GM12891 (cell line): ENCODE data around the gene RPS25.
"Not testable (repeated sequence)": the region's sequence is repeated elsewhere in the genome, so short reads cannot be mapped to it uniquely, and the experiment has no call there.

Experiments used
- DNase-seq: peaks from one replicate; pipeline ENCODE4 v3.0.0; 2011; ENCODE audit warnings: low spot score; ENCODE audit not compliant: insufficient read length
- FAIRE-seq: peaks from 2 replicates; lab custom pipeline; 2011; peaks lifted over from hg19 to GRCh38; lab: Jason Lieb, UNC
- PAX5 ChIP-seq: IDR thresholded peaks from 2 replicates; pipeline ENCODE4 v1.6.1; 2011; ENCODE audit warnings: low read length, moderate library complexity, mild to moderate bottlenecking; ENCODE audit not compliant: insufficient read depth, severe bottlenecking
- POLR2A ChIP-seq: IDR thresholded peaks from 2 replicates; pipeline ENCODE4 v1.6.1; 2011; ENCODE audit warnings: low read depth, low read length, control low read depth
- POLR2AphosphoS5 ChIP-seq: IDR thresholded peaks from 2 replicates; pipeline ENCODE4 v1.6.1; 2011; ENCODE audit warnings: low read depth, low read length, control low read depth
- POU2F2 ChIP-seq: IDR thresholded peaks from 2 replicates; pipeline ENCODE4 v1.6.1; 2011; ENCODE audit warnings: low read depth, mild to moderate bottlenecking, control low read depth, low read length, moderate library complexity
- SPI1 ChIP-seq: IDR thresholded peaks from 2 replicates; pipeline ENCODE4 v1.6.1; 2011; ENCODE audit warnings: low read depth, low read length, control low read depth
- TAF1 ChIP-seq: IDR thresholded peaks from 2 replicates; pipeline ENCODE4 v1.6.1; 2011; ENCODE audit warnings: low read depth, low read length, control low read depth

Gene RPS25

GRCh38 chr11:118998388-118998717, 19.8 kb downstream of the RPS25 start:
- no peak for DNase-seq
- no peak for FAIRE-seq
- TF ChIP-seq SPI1, result no peak
- no peak for TF ChIP-seq POLR2AphosphoS5
- no peak for TF ChIP-seq TAF1
- no peak for TF ChIP-seq POU2F2
- no peak for TF ChIP-seq POLR2A
- TF ChIP-seq PAX5, result no peak

- FAIRE-seq, result peak; percentile 98
- peak; percentile 96 for DNase-seq
- TF ChIP-seq POLR2AphosphoS5 (peak; percentile 82), POU2F2 (no peak), POLR2A (peak; percentile 86), TAF1 (peak; percentile 56; the same call in 1 of the 2 replicates), SPI1 (no peak)
Measured at GRCh38 chr11:118997627-118998387, 20.3 kb downstream of the RPS25 start, which contains the start of gene CENATAC. Gene CENATAC (plus strand): TSS chr11:118998138. CDS start chr11:118998198, 60 bp downstream.

- TF ChIP-seq POU2F2 (no peak), POLR2A (no peak), POLR2AphosphoS5 (no peak), PAX5 (no peak), TAF1 (no peak)
- FAIRE-seq (no peak), DNase-seq (peak; percentile 58)
Measured at GRCh38 chr11:118996926-118997626, 21.1 kb downstream of the RPS25 start.

GRCh38 chr11:118991486-118992038, 26.6 kb downstream of the RPS25 start:
- FAIRE-seq, DNase-seq: not testable (repeated sequence)

- no peak for TF ChIP-seq SPI1
- TF ChIP-seq TAF1, result no peak
- TF ChIP-seq POLR2A, result no peak
- TF ChIP-seq POU2F2, result no peak
- TF ChIP-seq PAX5, result no peak
- no peak for TF ChIP-seq POLR2AphosphoS5
- FAIRE-seq (no peak), DNase-seq (no peak)
Measured at GRCh38 chr11:118988280-118988679, 29.9 kb downstream of the RPS25 start.

- no peak for FAIRE-seq
- no peak for TF ChIP-seq TAF1
- no peak for TF ChIP-seq POLR2A
- no peak for TF ChIP-seq SPI1
- TF ChIP-seq PAX5, result no peak
- TF ChIP-seq POU2F2, result no peak
- TF ChIP-seq POLR2AphosphoS5, result no peak
Measured at GRCh38 chr11:118984825-118985224, 33.3 kb downstream of the RPS25 start.

GRCh38 chr11:118984337-118984736, 33.8 kb downstream of the RPS25 start:
- not testable (repeated sequence) for DNase-seq, FAIRE-seq

More at GRCh38 chr11:118984825-118985224, 33.3 kb downstream of the RPS25 start:
- DNase-seq, result no peak

- DNase-seq, result no peak
- no peak for FAIRE-seq
- TF ChIP-seq SPI1, result peak; percentile 53
- no peak for TF ChIP-seq TAF1
- no peak for TF ChIP-seq POLR2AphosphoS5
- no peak for TF ChIP-seq POU2F2
- no peak for TF ChIP-seq PAX5
- TF ChIP-seq POLR2A, result no peak
Measured at GRCh38 chr11:118980191-118980881, 37.8 kb downstream of the RPS25 start.

GRCh38 chr11:118979434-118979833, 38.7 kb downstream of the RPS25 start:
- TF ChIP-seq POLR2A (no peak), SPI1 (no peak), TAF1 (no peak), POLR2AphosphoS5 (no peak), POU2F2 (no peak), PAX5 (no peak)
- FAIRE-seq (no peak), DNase-seq (no peak)
